Neural cell (in vitro differentiated cells): Measurements from ENCODE around the gene STH. TPM values are rescaled to one million over a fixed set of nuclear protein-coding genes. Genes with fewer than 3 reads are reported as not detected.
"Not testable (repeated sequence)": the region's sequence is repeated elsewhere in the genome, so short reads cannot be mapped to it uniquely, and the experiment has no call there.

Experiments used
- H2AFZ ChIP-seq: fragments of 200-600, 300-800 bp; sonication (generic), shearing (Covaris generic); 2 replicates; pipeline ENCODE4 v1.6.0; 2014; ENCODE audit warnings: low read depth, mild to moderate bottlenecking, antibody characterized with exemption, low read length, moderate library complexity
- H3F3A ChIP-seq: fragments of 200-600 bp; shearing (Covaris generic); 2 replicates; pipeline ENCODE4 v1.6.1; 2016; ENCODE audit warnings: mild to moderate bottlenecking, moderate library complexity, mixed read lengths, antibody characterized with exemption, low read length; ENCODE audit not compliant: insufficient read depth, poor library complexity, severe bottlenecking
- H3K27ac ChIP-seq: fragments of 200-600, 300-800 bp; sonication (generic), shearing (Covaris generic); 2 replicates; pipeline ENCODE4 v1.5.1; 2014; ENCODE audit warnings: mild to moderate bottlenecking, low read length, moderate library complexity
- H3K27me3 ChIP-seq: fragments of 300-800, 200-600 bp; sonication (generic), shearing (Covaris generic); 2 replicates; pipeline ENCODE4 v1.6.0; 2014; ENCODE audit warnings: mild to moderate bottlenecking, low read depth, low read length, moderate library complexity; ENCODE audit not compliant: insufficient read depth
- H3K36me3 ChIP-seq: fragments of 300-800, 200-600 bp; sonication (generic), shearing (Covaris generic); 2 replicates; pipeline ENCODE4 v1.5.1; 2014; ENCODE audit warnings: mild to moderate bottlenecking, antibody characterized with exemption, low read length, moderate library complexity; ENCODE audit not compliant: insufficient read depth
- H3K4me2 ChIP-seq: fragments of 300-800, 200-600 bp; sonication (generic), shearing (Covaris generic); 2 replicates; pipeline ENCODE4 v1.6.0; 2014; ENCODE audit warnings: mild to moderate bottlenecking, low read length
- H3K4me3 ChIP-seq: fragments of 300-800, 200-600 bp; sonication (generic), shearing (Covaris generic); 2 replicates; pipeline ENCODE4 v1.5.1; 2014; ENCODE audit warnings: mild to moderate bottlenecking, low read length, moderate library complexity
- H3K79me2 ChIP-seq: fragments of 200-600 bp; shearing (Covaris generic); replicated peaks from 2 replicates; pipeline ENCODE4 v1.6.0; 2014; ENCODE audit warnings: mild to moderate bottlenecking, low read length, moderate library complexity; ENCODE audit not compliant: insufficient read depth
- H3K9ac ChIP-seq: fragments of 300-800, 200-600 bp; sonication (generic), shearing (Covaris generic); 2 replicates; pipeline ENCODE4 v1.6.1; 2016; ENCODE audit warnings: mild to moderate bottlenecking, low read length, mixed read lengths
- H3K9me2 ChIP-seq: fragments of 200-600 bp; shearing (Covaris generic); 2 replicates; pipeline ENCODE4 v1.6.1; 2016; ENCODE audit warnings: mild to moderate bottlenecking, low read length, mixed read lengths; ENCODE audit not compliant: insufficient read depth
- H3K9me3 ChIP-seq: fragments of 200-600, 300-800 bp; sonication (generic), shearing (Covaris generic); 2 replicates; pipeline ENCODE4 v1.6.1; 2016; ENCODE audit warnings: mild to moderate bottlenecking, mixed run types, low read length, moderate library complexity, mixed read lengths
- H4K20me1 ChIP-seq: fragments of 200-600 bp; shearing (Covaris generic); 2 replicates; pipeline ENCODE4 v1.6.1; 2016; ENCODE audit warnings: mild to moderate bottlenecking, mixed run types; ENCODE audit not compliant: insufficient read depth
- CTCF ChIP-seq: fragments of 450-650 bp; IDR thresholded peaks from 2 replicates; pipeline ENCODE4 v1.5.1; 2014; ENCODE audit warnings: antibody characterized with exemption, mild to moderate bottlenecking, moderate library complexity; ENCODE audit not compliant: poor library complexity, severe bottlenecking
- EP300 ChIP-seq: fragments of 450-650 bp; conservative IDR thresholded peaks from 2 replicates; pipeline ENCODE4 v1.6.1; 2014; ENCODE audit warnings: antibody characterized with exemption, mild to moderate bottlenecking, moderate library complexity; ENCODE audit not compliant: poor library complexity, severe bottlenecking
- EZH2 ChIP-seq: fragments of 200-600, 300-800 bp; shearing (Covaris generic), sonication (generic); IDR thresholded peaks from 2 replicates; pipeline ENCODE4 v1.6.1; 2014; ENCODE audit warnings: antibody characterized with exemption, low read length, borderline replicate concordance, mild to moderate bottlenecking; ENCODE audit not compliant: insufficient read depth, poor library complexity, severe bottlenecking
- MXI1 ChIP-seq: fragments of 450-650 bp; conservative IDR thresholded peaks from 2 replicates; pipeline ENCODE4 v1.6.1; 2014; ENCODE audit warnings: antibody characterized with exemption, mild to moderate bottlenecking; ENCODE audit not compliant: poor library complexity, severe bottlenecking
- POLR2AphosphoS5 ChIP-seq: IDR thresholded peaks from 2 replicates; pipeline ENCODE4 v1.6.1; 2012
- RAD21 ChIP-seq: fragments of 450-650 bp; conservative IDR thresholded peaks from 2 replicates; pipeline ENCODE4 v1.6.1; 2014; ENCODE audit warnings: antibody characterized with exemption, mild to moderate bottlenecking, moderate library complexity
- REST ChIP-seq: IDR thresholded peaks from 2 replicates; pipeline ENCODE4 v1.6.1; 2012; ENCODE audit warnings: borderline replicate concordance
- SMC3 ChIP-seq: fragments of 450-650 bp; conservative IDR thresholded peaks from 2 replicates; pipeline ENCODE4 v1.6.1; 2014; ENCODE audit warnings: antibody characterized with exemption, mild to moderate bottlenecking, moderate library complexity; ENCODE audit not compliant: poor library complexity
- TAF1 ChIP-seq: IDR thresholded peaks from 2 replicates; pipeline ENCODE4 v1.6.1; 2012; ENCODE audit warnings: low read depth
- polyA plus RNA-seq: library from polyadenylated mRNA; depleted of rRNA; stranded (reverse); fragments of >200 nt; gene quantifications from 2 replicates; pipeline ENCODE4 v1.2.3, GENCODE V29; 2014

The STH gene
- polyA plus RNA-seq, 1 donor from 2014 or later = not detected

GRCh38 chr17:46020023-46020761, 21.1 kb downstream of the STH start:
- H2AFZ ChIP-seq = no peak overlapping the region
- no peak overlapping the region for H3K9ac ChIP-seq
- H4K20me1 ChIP-seq = no peaks in the 10 kb centered on the region
- no peaks in the 10 kb centered on the region for H3K9me2 ChIP-seq
- H3K27ac ChIP-seq = no peak overlapping the region
- H3K36me3 ChIP-seq = peaks cover 12% of the 10 kb centered on the region
- H3F3A ChIP-seq = no peaks in the 10 kb centered on the region
- H3K9me3 ChIP-seq = no peaks in the 10 kb centered on the region
- TF ChIP-seq CTCF (no peak), RAD21 (no peak), EZH2 (no peak), POLR2AphosphoS5 (no peak), TAF1 (no peak), EP300 (no peak), SMC3 (no peak), MXI1 (no peak), REST (no peak)
- H3K27me3 ChIP-seq = no peaks in the 10 kb centered on the region
- no peak overlapping the region for H3K4me3 ChIP-seq
- H3K79me2 ChIP-seq = no peaks in the 10 kb centered on the region
- no peak overlapping the region for H3K4me2 ChIP-seq

- no peak for TF ChIP-seq TAF1
- no peak for TF ChIP-seq EP300
- TF ChIP-seq RAD21 = no peak
- no peak for TF ChIP-seq POLR2AphosphoS5
- no peak for TF ChIP-seq REST
- H3F3A ChIP-seq = no peaks in the 10 kb centered on the region
- H4K20me1 ChIP-seq = no peaks in the 10 kb centered on the region
- H3K9me3 ChIP-seq = no peaks in the 10 kb centered on the region
- no peaks in the 10 kb centered on the region for H3K27me3 ChIP-seq
- H3K27ac ChIP-seq = no peak overlapping the region
- no peak overlapping the region for H3K4me2 ChIP-seq
- H3K36me3 ChIP-seq = peaks cover 12% of the 10 kb centered on the region
- no peak overlapping the region for H3K9ac ChIP-seq
- no peak overlapping the region for H2AFZ ChIP-seq
- H3K79me2 ChIP-seq = no peaks in the 10 kb centered on the region
- H3K4me3 ChIP-seq = no peak overlapping the region
- H3K9me2 ChIP-seq = no peaks in the 10 kb centered on the region
Observed at GRCh38 chr17:46020998-46021397, 21.9 kb downstream of the STH start.

- H3K79me2 ChIP-seq, H3K9me3 ChIP-seq, H3K9me2 ChIP-seq, H3K4me3 ChIP-seq, H3K9ac ChIP-seq, H3K27me3 ChIP-seq, H4K20me1 ChIP-seq, H3K4me2 ChIP-seq, H3K27ac ChIP-seq, H3F3A ChIP-seq, H2AFZ ChIP-seq: not testable (repeated sequence)
- peaks cover 17% of the 10 kb centered on the region for H3K36me3 ChIP-seq
Observed at GRCh38 chr17:46023366-46023765, 24.3 kb downstream of the STH start.
